Uterus (tissue), 2 donors: ENCODE results near the gene MAGEB5.

ENCODE experiments used
- CTCF ChIP-seq, 4 experiments: fragments of 200-600 bp in 2 of 4; fragments of 450-650 bp in 2 of 4; sonication (generic) in 2 of 4; IDR thresholded peaks; one replicate each; pipeline ENCODE4 v1.5.1; 2016 to 2019; ENCODE audit warnings: antibody characterized with exemption in 4 of 4, mild to moderate bottlenecking in 2 of 4, moderate library complexity in 1 of 4
- POLR2A ChIP-seq, 2 donors: fragments of 450-650 bp; IDR thresholded peaks; one replicate each; pipeline ENCODE4 v1.6.1; 2016; ENCODE audit warnings: antibody characterized with exemption in 2 of 2, mild to moderate bottlenecking in 1 of 2, moderate library complexity in 1 of 2

DNA sequence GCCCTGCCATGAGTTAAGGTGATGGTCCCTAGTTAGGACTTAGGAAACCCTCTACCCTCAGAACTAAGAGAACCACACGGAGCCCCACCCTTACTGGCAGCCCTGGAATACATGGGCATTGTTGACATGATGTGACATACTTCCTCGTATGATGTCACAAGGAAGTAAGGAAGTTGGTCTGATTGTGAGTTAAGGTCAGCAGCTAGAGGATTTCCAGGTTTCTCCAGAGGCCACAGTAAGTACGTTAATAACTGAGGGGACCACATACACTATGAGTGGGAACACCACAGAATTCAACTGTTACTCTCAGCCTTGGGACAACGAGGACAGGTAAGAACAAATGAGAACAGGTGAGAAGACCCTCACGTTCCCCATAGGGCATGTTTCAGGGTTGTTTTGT is at the start of gene MAGEB5:
- TF ChIP-seq POLR2A (IDR thresholded peaks at IDR 0.05) (no peak), CTCF (IDR thresholded peaks at IDR 0.05) (no peak)
